NCI-H526 treated with DMSO at 0.1 percent for 48 hours (cell line): ENCODE results near the gene FRMD4B.

Experiments
- DNase-seq: peaks from one replicate; lab custom pipeline; 2025; lab: John Stamatoyannopoulos, UW

Gene FRMD4B

GRCh38 chr3:69166446-69166845 is 219.4 kb downstream of the FRMD4B start:
- no peak for DNase-seq

DNA sequence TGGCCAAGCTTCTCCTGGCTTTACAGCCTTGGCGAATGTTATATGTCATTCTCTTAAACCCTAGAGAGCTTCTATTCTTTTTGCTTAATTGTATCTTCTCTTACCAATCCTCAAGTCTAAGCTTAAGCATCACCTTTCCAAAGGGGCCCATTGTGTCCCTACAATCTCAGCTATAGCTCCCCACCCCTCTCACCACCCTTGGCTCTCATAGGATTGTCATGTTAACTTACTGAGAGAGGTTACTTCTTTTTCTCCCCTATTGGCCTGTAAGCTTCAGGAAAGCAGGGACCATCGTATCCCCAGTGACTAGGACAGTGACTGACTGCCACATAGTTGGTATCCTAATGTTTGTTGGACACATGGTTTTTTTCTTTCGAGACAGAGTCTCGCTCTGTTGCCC is 220.1 kb downstream of the FRMD4B start:
- no peak for DNase-seq

- DNase-seq = no peak
Observed at GRCh38 chr3:69164296-69164695, 221.6 kb downstream of the FRMD4B start.

GRCh38 chr3:69162308-69162980 is 223.4 kb downstream of the FRMD4B start:
- DNase-seq = no peak

GRCh38 chr3:69161587-69162307 is 224.1 kb downstream of the FRMD4B start:
- peak; percentile 4 for DNase-seq

GRCh38 chr3:69160525-69160924 is 225.4 kb downstream of the FRMD4B start:
- no peak for DNase-seq

DNA sequence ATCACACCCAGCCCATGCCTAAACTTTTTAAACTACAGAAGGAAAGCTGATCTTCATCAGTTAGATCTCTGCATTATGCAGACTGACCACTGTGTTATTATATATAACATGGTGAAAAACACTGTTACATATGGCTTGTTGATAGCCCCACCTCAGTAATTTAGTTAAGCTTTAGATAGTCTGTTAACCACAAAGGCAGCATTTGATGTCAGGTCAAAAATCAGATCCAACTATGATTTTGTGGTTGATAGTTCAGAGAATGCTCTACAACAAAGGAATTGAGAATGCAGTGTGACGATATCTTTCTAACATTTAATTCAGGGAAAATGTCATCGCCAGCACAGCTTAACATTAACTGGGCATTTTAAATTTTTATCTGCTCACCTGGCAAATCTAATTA is 225.8 kb downstream of the FRMD4B start:
- DNase-seq = no peak

- DNase-seq = no peak
Observed at GRCh38 chr3:69149586-69149985, 236.3 kb downstream of the FRMD4B start.

GRCh38 chr3:69145688-69146087 is 240.2 kb downstream of the FRMD4B start:
- no peak for DNase-seq

- DNase-seq = no peak
Observed at GRCh38 chr3:69144631-69145245, 241.2 kb downstream of the FRMD4B start.

DNA sequence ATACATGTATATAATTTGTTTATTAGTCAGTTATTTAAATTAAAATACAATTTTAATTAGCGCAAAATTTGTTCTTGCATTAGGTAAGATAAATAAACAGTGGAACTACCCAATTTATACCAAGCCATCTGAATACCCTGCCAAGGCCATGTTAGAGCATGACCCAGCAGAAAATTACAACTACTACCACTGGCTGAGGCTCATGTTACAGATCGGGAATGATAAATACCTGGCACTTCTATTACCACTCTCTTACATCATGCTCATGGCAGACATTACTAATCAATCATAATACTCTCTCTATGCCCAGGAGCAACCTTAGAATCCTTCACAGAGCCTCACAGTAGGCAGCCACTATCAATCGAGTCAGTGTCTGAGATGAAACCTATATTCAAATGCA is 242.3 kb downstream of the FRMD4B start:
- peak; percentile 9 for DNase-seq

DNA sequence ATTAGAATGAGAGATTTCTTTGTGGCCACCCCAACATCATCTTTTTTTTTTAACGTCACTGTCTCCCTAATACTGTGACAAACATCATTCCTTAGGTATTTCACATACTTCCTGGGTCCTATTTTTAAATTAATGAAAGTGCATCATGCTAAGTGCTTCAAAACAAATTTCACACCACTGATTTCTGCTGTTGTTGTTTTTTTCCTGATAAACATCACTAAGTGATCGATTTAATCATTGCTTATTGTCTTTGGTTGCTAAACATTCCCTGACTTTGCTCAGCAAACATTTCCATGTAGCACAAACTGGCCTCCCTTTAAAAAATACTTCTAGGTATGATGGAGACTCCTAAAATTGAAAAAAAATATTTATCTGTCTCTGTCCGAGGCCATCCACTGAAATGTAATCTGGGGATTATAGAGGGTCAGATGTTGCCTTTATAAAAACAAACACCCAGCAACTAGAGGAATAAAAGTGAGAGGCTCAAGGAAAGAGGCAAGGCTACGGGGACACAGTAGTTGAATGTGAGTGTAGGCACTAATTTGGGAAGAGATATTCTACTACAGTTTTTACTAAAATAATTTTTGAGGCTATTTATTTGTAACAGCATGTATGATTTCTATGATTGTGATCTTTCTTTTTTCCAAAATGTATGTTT is 243.0 kb downstream of the FRMD4B start:
- no peak for DNase-seq

DNA sequence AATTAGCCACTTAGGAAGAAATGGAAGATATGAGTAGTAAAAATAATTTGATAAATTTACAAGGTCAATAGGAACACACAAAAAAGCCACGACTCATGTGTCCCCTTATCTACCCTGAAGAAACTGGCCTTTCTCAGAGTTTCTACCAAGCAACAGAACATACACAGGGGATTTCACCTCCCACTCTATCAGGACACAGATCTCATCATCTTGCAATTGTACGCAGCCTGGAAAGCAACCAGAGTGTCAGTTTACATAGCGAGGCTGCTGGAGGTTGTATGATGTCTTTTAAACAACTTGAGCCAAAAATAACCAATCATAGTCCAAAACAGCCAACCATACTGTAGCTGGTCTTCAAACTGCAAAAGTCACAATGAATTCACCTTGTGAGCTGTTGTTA is 243.8 kb downstream of the FRMD4B start:
- DNase-seq = no peak

DNA sequence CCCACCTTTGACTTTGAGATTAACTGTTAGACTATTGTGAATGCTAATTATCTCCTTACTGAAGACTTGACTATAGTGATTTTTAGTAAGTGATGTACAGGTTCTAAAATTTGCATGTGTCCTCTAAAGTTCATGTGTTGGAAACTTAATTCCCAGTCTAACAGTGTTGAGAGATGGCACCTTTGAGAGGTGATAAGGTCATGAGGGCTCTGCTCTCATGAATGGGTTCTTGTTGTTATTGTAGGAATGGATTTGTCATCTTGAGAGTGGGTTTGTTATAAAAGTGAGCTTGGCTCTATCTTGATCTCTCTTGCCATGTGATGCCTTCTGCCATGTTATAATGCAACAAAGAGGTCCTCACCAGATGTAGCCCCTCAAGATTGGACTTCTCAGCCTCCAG is 244.6 kb downstream of the FRMD4B start:
- no peak for DNase-seq

GRCh38 chr3:69137412-69137811 is 248.5 kb downstream of the FRMD4B start:
- DNase-seq = no peak

- DNase-seq = no peak
Observed at GRCh38 chr3:69137005-69137404, 248.9 kb downstream of the FRMD4B start.

DNA sequence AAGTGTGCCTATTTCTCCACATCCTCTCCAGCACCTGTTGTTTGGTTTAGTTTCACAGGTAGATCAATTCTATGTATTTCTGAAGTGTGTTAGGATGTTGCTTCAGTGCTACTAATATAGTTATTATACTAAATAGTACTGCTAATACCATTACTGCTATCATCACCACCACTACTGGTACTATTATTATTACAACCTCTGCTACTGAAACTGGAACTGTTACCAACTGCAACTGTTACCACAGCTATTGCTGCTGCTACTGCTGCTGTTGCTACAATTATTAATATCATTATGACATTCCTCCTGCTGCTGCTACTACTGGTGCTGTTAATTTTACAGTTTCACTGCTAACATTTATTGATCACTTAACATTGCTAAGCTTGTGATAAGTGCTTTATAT is 255.2 kb downstream of the FRMD4B start:
- no peak for DNase-seq

DNA sequence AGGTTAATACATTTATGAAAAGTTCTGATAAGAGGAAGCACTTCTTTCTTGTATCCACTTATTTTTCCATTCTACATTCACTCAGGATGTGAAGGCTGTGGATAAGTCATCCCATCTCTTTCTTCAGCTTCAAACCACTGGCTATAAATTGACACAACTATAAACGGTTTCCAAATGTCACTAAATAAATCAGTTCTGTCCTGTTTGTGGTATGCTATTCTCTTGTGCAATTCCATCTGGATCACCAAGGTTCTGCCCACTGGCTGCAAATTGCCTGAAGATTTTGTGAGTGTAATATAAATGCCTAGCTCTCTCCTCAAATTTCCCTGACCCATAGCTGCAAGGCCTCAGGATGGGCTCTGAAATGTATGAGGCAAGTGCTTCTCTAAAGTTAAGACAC is 256.4 kb downstream of the FRMD4B start:
- no peak for DNase-seq

DNA sequence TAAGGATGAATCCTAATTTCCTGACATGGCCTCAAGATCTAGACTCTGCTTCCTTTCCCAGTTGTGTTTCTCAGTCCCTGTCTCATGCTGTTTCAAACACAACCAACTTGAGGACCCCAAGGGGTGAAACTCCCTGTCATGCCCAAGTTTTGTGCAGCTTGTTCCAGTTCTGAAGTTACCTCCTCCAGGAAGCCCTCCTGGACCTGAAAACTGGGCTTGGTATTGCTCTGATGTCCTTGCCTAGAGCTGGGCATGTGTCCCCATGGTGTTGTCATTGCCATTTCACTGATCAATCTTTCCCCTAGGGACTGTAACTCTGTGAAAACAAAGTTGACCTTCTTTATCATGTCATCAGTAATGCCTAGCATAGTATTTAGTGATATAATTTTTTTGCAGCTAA is 257.4 kb downstream of the FRMD4B start:
- no peak for DNase-seq

DNA sequence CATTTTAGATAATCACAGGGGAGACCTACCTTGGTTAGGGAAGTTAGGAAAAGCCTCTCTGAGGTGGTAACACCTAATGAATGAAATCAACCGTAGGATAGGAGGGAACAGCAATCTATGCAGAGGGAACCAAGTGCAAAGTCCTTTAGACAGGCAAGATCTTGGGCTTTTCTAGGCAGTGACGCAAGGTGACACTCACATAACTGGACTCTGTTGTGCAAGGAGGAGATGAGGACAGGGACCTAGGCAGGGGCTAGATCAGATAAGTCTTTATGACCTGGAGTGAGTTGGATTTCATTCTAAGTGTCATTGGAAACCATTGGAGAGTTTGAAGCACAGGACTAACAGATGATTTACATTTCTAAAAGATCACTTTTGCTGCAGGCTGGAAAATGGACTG is 258.9 kb downstream of the FRMD4B start:
- DNase-seq = no peak

- no peak for DNase-seq
Observed at GRCh38 chr3:69126216-69126615, 259.7 kb downstream of the FRMD4B start.

DNA sequence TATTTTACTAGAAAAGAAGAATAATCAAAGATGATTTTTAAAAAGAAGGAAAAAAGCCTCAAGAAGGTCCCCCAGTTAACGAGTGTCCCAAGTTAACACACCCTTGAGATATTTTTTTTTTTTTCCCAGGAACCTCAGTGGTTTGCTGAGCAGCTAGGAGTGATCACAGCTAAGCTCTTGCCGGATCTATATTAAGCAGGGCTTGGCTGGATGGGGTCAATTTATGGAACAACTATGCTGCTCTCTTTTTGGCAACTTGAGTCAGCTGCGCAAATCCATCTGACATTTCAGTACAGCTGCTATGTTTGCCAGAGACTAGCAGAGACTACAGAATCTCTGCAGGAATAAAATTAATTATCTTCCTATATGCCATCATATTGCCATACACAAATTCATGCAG is 263.5 kb downstream of the FRMD4B start, which contains the start of gene LMOD3:
TSS of gene LMOD3 (minus strand) at position 193 of the 400 bp plus-strand sequence. CDS start 209 bp downstream, outside the sequence.
- no peak for DNase-seq

GRCh38 chr3:69121950-69122349 is 263.9 kb downstream of the FRMD4B start:
- no peak for DNase-seq
